Pancreas (tissue), 10 donors: Measurements from ENCODE around the gene PRRX2. TPM values are rescaled to one million over a fixed set of nuclear protein-coding genes. Genes with fewer than 3 reads are reported as not detected.

Experiments used
- ATAC-seq, 4 donors: fragments of 200-7000 bp; cut with Tn5 transposase; one replicate each; pipeline versions ENCODE4 v1.8.0 to v1.9.1; 2020; ENCODE audit warnings: mild to moderate bottlenecking in 4 of 4, moderate library complexity in 4 of 4
- DNase-seq, 6 donors: peaks; one replicate each; pipeline ENCODE4 v3.0.0-alpha.2; 2020
- FAIRE-seq: peaks from 2 replicates; lab custom pipeline; 2012; peaks lifted over from hg19 to GRCh38; lab: Jason Lieb, UNC
- H3K27ac ChIP-seq, 4 donors: fragments of 200-600 bp; sonication (generic); 1 replicate in 3 of 4; 2 replicates in 1 of 4; pipeline versions ENCODE4 v1.5.0 to v1.8.0; 2020
- H3K27me3 ChIP-seq, 4 donors: fragments of 200-600 bp; one replicate each; pipeline ENCODE4 v1.8.0; 2021
- H3K36me3 ChIP-seq, 3 donors: fragments of 200-600 bp; sonication (generic) in 1 of 3; one replicate each; pipeline versions ENCODE4 v1.5.0 to v1.8.0; 2020 to 2021
- H3K4me1 ChIP-seq, 3 donors: fragments of 200-600 bp; one replicate each; pipeline ENCODE4 v1.8.0; 2021
- H3K4me3 ChIP-seq, 4 donors: fragments of 200-600 bp; sonication (generic) in 2 of 4; one replicate each; pipeline versions ENCODE4 v1.5.0 to v1.8.0; 2020 to 2021
- H3K9me3 ChIP-seq, 4 donors: fragments of 200-600 bp; one replicate each; pipeline ENCODE4 v1.8.0; 2021
- CTCF ChIP-seq, 4 donors: fragments of 200-600 bp; sonication (generic) in 3 of 4; IDR thresholded peaks; one replicate each; pipeline versions ENCODE4 v1.5.0 to v1.8.0; 2021; ENCODE audit warnings: antibody characterized with exemption in 4 of 4
- WGBS, 2 donors: extraction: QIAGEN DNeasy Blood & Tissue Kit; methylation state at CpG; one replicate each; pipeline ENCODE4 v1.1.7; 2013; 5-methylcytosine and 5-hydroxymethylcytosine counted together
- intact Hi-C, 3 donors: fragments of 100-400 bp; cut with DNase I; formaldehyde crosslinking; loops; one replicate each; pipeline versions ENCODE4 v1.11.1 to v1.14.2; 2022
- polyA plus RNA-seq, 2 donors: library from polyadenylated mRNA; stranded (reverse); fragments of 200-250 nt; gene quantifications; one replicate each; pipeline ENCODE4 v1.2.3, GENCODE V29; 2013
- total RNA-seq, 6 donors: library from RNA; stranded (reverse); fragmentation: NEBNext Ultra II Directional in 4 of 6; extraction: Animal tissue kit (Norgen Biotek cat#: 25700) in 4 of 6; gene quantifications; one replicate each; pipeline versions ENCODE4 v1.2.1 to v1.2.4, GENCODE V29; 2021 to 2023
- donor health status: healthy with polysubstance abuse.
- donor health status: DM: no; HTN: no; CAD: no; lungs with moderate emphysema.
- donor health status: DM: no; HTN: no; CAD: no.
- donor health status: control.
- donor health status: control.
- donor health status: Bipolar disorder and iron deficiency.
- donor health status: DM: yes; HTN: yes; CAD: no.
- donor health status: DM: no; HTN: no; CAD: no.
- donor health status: DM: no; HTN: no; CAD: no.
- donor health status: DM: yes; HTN: yes; CAD: no.

Gene PRRX2
- total and polyA plus RNA-seq, 8 donors = 0.16 to 2.0 (median 0.64) TPM; not detected in 1

DNA sequence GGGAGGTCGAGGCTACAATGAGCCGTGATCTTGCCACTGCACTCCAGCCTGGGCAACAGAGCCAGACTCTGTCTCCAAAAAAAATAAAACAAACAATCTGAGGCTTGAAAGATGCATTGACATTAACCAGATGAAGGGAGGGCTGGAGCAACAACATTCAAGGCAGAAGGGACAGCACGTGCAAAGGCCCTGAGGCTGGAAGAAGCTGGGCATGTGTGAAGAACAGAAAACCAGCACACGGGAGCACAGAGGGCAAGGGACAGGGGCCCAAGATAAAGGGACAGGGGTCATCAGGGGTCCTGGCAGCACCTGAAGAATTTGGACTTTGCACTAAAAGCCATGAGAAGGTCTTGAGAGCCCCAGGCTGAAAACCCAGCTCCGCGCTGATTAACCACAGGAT is 84.1 kb downstream of the PRRX2 start:
- 92 to 97% methylated on average over 6 of the region's 6 CpGs for WGBS, 2 donors
- no peaks in the 10 kb centered on the region for H3K27me3 ChIP-seq
- H3K9me3 ChIP-seq = no peaks in the 10 kb centered on the region
- no peak overlapping the region for H3K4me3 ChIP-seq
- no peak for TF ChIP-seq CTCF (IDR thresholded peaks at IDR 0.05)
- H3K36me3 ChIP-seq = no peaks in the 10 kb centered on the region
- intact Hi-C loops = no loop called here
- DNase-seq = no peak
- H3K4me1 ChIP-seq = peaks cover 0 to 9% (median 0%) of the 10 kb centered on the region in 3 donors
- ATAC-seq = no peak
- H3K27ac ChIP-seq = no peak overlapping the region
- no peak for FAIRE-seq

- H3K4me1 ChIP-seq = peaks cover 0 to 9% (median 0%) of the 10 kb centered on the region in 3 donors
- TF ChIP-seq CTCF (IDR thresholded peaks at IDR 0.05) = no peak
- H3K9me3 ChIP-seq = no peaks in the 10 kb centered on the region
- H3K4me3 ChIP-seq = no peak overlapping the region
- no peaks in the 10 kb centered on the region for H3K36me3 ChIP-seq
- H3K27ac ChIP-seq = no peak overlapping the region
- FAIRE-seq = no peak
- intact Hi-C loops = no loop called here
- DNase-seq = no peak
- WGBS, 2 donors = 82 to 90% methylated on average over 9 of the region's 9 CpGs
- ATAC-seq = no peak
- no peaks in the 10 kb centered on the region for H3K27me3 ChIP-seq
Measured at GRCh38 chr9:129750013-129750638, 84.7 kb downstream of the PRRX2 start.

DNA sequence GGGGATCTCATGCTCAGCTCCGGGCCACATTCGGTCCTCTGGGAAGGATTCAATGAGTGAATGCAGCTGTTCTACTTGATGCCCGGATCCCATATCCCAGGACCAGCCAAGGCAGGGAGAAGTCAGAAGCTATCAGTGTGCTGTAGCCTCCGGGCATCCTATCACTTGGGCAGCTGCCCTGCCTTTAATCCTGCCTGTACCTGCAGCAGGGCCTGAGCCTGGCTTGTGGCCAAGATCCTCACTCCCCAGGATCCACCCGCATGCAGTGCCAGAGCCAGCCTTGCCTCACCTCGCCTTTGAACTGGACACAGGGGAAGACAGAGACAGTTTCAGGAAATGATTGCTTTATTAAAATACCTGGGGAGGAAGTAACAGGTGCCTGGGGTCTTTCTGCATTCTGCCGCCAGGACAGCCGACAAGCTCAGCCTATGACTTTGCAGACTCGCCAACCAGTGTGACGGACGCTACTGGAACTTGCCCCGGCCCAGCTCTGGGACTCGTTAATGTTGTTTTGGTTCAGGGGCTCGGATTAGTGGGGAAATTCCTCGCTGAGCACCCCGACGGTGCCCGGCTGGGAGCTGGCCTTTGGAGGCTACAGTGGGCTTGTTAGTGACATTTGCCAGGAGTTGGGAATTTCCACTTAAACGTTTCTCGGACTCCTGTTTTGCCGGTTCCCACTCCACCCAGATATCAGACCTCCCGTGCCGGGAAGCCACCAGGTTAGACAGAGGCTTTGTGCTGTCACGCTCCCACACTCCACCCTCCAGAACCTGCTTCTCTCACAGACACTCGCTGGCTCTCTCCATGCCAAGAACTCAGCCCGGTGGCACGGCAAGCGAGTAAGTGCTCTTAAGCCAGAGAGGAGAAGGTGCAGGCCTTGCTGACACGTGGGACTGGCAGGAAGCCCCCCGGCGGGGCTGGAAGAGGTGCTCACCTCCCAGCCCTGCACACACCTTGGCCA is 86.7 kb downstream of the PRRX2 start:
- peak overlapping the region in 2 of 4 donors; percentile 7 to 9 for H3K4me3 ChIP-seq
- H3K27ac ChIP-seq = peak overlapping the region in 1 of 4 donors; percentile 33
- DNase-seq = peak in 3 of 6 donors; percentile 39 to 63 (median 57)
- H3K4me1 ChIP-seq = peaks cover 0 to 9% (median 0%) of the 10 kb centered on the region in 3 donors
- TF ChIP-seq CTCF (IDR thresholded peaks at IDR 0.05) = no peak
- H3K36me3 ChIP-seq = no peaks in the 10 kb centered on the region
- H3K9me3 ChIP-seq = no peaks in the 10 kb centered on the region
- intact Hi-C loops = no loop called here
- FAIRE-seq = no peak
- no peaks in the 10 kb centered on the region for H3K27me3 ChIP-seq
- WGBS, 2 donors = 40 to 41% methylated on average over 31 of the region's 31 CpGs
- ATAC-seq = peak in 3 of 4 donors; percentile 55 to 61 (median 59)

- no peak for FAIRE-seq
- peaks cover 0 to 9% (median 0%) of the 10 kb centered on the region in 3 donors for H3K4me1 ChIP-seq
- peak; percentile 80 to 95 (median 90) for ATAC-seq
- DNase-seq = peak; percentile 42 to 81 (median 60)
- 14 to 18% methylated on average over 23 of the region's 23 CpGs for WGBS, 2 donors
- H3K27ac ChIP-seq = peak within 1 kb of the TSS in 1 of 4 donors; percentile 33
- no peaks in the 10 kb centered on the region for H3K27me3 ChIP-seq
- no peaks in the 10 kb centered on the region for H3K9me3 ChIP-seq
- TF ChIP-seq CTCF (IDR thresholded peaks at IDR 0.05) = no peak
- H3K36me3 ChIP-seq = no peaks in the 10 kb centered on the region
- intact Hi-C loops = no loop called here
- H3K4me3 ChIP-seq = peak within 1 kb of the TSS in 2 of 4 donors; percentile 7 to 9
Measured at GRCh38 chr9:129752900-129753729, 87.7 kb downstream of the PRRX2 start, which contains the start of gene PTGES. Gene PTGES, minus strand, starts transcription at chr9:129753042. Its CDS starts 30 bp downstream, at chr9:129753012.
